GM06990 (cell line): ENCODE results near the gene KIF26B.

Experiments
- DNase-seq: peaks from one replicate; pipeline ENCODE4 v3.0.0-alpha.2; 2011; ENCODE audit not compliant: insufficient read length; ENCODE audit errors: extremely low read depth
- H3K27me3 ChIP-seq: replicated peaks from 2 replicates; pipeline ENCODE4 v1.6.0; 2011; ENCODE audit warnings: low read length; ENCODE audit not compliant: control insufficient read depth, insufficient read depth
- H3K36me3 ChIP-seq: 2 replicates; pipeline ENCODE4 v1.5.1; 2011; ENCODE audit warnings: low read length; ENCODE audit not compliant: control insufficient read depth, insufficient read depth
- H3K4me3 ChIP-seq: replicated peaks from 2 replicates; pipeline ENCODE4 v1.5.1; 2011; ENCODE audit warnings: low read depth, mild to moderate bottlenecking, control low read depth, low read length
- TF ChIP-seq, protein P1 (sequence below): IDR thresholded peaks from 2 replicates; pipeline ENCODE4 v1.5.1; 2011; ENCODE audit warnings: low read length, control low read depth, mild to moderate bottlenecking, inconsistent platforms; ENCODE audit not compliant: insufficient read depth, poor library complexity, severe bottlenecking

Gene KIF26B

DNA sequence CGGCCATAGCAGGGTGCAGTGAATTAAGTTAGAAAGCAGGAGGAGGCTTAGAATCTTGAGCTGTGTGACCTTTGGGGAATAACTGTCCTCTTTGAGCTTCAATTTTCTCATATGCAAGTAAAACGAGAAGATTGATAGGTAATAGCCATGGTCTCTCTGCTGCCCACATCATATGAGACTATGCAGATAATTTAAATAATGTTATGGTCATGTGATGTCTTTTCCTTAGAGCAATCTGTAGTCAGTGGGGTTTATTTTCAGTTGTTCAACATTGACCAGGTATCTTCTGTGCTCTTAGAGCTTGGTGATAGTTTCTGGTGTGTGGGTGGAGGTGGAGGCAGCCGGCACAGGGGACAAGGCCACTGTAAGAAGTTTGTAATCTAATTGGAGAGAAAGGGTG, 537.1 kb downstream of the KIF26B start:
- no peak for DNase-seq
- Histone ChIP-seq H3K27me3 (no peaks in the 10 kb centered on the region), H3K4me3 (no peak overlapping the region), H3K36me3 (peaks cover 3% of the 10 kb centered on the region; the same call in 1 of the 2 replicates)
- TF ChIP-seq, protein P1, sequence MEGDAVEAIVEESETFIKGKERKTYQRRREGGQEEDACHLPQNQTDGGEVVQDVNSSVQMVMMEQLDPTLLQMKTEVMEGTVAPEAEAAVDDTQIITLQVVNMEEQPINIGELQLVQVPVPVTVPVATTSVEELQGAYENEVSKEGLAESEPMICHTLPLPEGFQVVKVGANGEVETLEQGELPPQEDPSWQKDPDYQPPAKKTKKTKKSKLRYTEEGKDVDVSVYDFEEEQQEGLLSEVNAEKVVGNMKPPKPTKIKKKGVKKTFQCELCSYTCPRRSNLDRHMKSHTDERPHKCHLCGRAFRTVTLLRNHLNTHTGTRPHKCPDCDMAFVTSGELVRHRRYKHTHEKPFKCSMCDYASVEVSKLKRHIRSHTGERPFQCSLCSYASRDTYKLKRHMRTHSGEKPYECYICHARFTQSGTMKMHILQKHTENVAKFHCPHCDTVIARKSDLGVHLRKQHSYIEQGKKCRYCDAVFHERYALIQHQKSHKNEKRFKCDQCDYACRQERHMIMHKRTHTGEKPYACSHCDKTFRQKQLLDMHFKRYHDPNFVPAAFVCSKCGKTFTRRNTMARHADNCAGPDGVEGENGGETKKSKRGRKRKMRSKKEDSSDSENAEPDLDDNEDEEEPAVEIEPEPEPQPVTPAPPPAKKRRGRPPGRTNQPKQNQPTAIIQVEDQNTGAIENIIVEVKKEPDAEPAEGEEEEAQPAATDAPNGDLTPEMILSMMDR = no peak

DNA sequence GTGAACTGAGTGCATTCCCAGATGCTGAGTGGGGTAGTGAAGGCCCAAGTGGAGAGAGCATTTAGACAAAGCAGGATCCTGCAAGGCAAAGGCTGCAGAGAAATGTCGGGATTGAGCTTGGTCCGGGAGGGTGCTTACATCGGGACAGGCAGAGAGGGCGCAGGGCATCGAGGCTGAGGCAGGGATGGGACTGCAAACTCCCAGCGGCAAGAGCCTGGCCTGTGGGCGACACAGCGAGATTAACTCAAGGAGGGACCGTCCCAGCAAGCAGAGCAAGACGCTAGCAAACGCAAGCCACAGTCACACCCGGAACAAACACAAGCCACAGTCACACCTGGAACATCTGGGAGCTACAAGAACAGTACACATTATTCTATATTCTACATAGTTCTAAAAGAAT, 537.5 kb downstream of the KIF26B start:
- H3K4me3 ChIP-seq = no peak overlapping the region
- H3K27me3 ChIP-seq = no peaks in the 10 kb centered on the region
- TF ChIP-seq, protein P1 = no peak
- DNase-seq = no peak
- H3K36me3 ChIP-seq = peaks cover 2% of the 10 kb centered on the region; the same call in 1 of the 2 replicates

GRCh38 chr1:245693116-245693793, 538.5 kb downstream of the KIF26B start:
- TF ChIP-seq, protein P1 = no peak
- Histone ChIP-seq H3K27me3 (no peaks in the 10 kb centered on the region), H3K4me3 (no peak overlapping the region), H3K36me3 (no peaks in the 10 kb centered on the region; the same call in 1 of the 2 replicates)
- DNase-seq = no peak

DNA sequence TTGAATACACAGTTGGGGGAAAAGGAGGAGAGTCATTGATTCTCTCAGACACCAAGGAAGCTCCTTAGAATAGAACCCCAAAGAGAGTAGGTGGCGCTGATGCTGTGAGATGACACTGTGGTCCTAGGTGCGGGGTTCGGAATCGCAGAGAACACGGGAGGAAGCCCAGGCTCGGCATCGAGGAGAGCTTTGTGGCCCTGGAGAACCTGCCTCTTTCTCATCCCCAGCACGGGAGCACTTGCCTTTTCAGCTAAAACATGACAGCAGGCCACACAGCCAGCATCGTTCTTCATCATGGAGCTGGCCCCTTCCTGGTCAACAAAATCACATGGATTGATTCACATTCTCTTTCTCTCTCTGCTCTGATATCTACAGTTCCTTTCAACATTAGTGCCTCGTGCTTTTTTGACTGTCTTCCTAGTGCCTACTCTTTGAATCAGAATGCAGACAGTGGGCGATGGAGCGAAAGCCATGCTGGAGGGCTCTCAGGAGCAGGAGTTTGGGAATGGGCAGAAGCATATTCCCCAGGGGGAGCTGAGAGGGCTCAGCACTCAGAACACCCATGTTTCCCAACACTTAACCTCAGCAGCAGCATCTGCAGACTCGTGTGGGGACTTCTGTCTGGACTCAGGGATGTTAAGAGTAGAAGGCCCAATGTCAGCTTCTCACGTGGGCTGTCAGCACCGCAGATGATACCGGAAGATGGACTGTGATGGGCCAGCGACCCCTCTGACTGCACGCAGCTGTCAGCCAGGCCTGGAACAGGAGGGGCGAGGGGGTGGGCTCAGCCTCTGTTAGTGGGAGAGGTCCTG, 539.4 kb downstream of the KIF26B start:
- Histone ChIP-seq H3K27me3 (no peaks in the 10 kb centered on the region), H3K36me3 (no peaks in the 10 kb centered on the region; the same call in 1 of the 2 replicates), H3K4me3 (no peak overlapping the region)
- DNase-seq = no peak
- TF ChIP-seq, protein P1 = no peak

DNA sequence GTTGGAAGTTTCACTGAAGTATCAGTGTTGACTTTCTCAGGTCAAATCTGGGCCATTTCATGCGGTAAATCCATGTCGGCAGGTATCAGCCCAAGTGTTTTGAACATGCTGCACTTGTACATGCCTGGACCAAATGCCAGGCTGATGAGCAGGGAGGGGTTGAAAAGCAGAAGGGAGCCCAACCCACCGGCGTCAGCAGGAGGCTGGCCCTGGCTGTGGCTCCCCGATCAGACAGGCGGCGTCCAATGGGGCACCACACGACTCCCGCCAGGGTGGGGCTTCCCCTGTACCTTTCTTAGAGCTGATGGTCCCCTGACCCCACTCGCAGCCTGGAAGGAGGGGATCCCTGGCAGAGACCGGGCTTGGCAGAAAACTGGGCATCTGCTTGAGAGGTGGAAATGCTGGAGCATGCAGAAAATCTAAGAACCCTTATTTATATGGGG, 540.0 kb downstream of the KIF26B start:
- Histone ChIP-seq H3K36me3 (no peaks in the 10 kb centered on the region; the same call in 1 of the 2 replicates), H3K4me3 (no peak overlapping the region), H3K27me3 (no peaks in the 10 kb centered on the region)
- no peak for DNase-seq
- TF ChIP-seq, protein P1 = no peak
